ELF-1 (cell line): ENCODE measurements around the gene ATG4A.

Experiments used
- DNase-seq: peaks from one replicate; pipeline ENCODE4 v3.0.0-alpha.2; 2016; ENCODE audit warnings: low read depth, low spot score

ATG4A gene

GRCh38 chrX:108168961-108169740 is 77.6 kb downstream of the ATG4A start:
- no peak for DNase-seq

DNA sequence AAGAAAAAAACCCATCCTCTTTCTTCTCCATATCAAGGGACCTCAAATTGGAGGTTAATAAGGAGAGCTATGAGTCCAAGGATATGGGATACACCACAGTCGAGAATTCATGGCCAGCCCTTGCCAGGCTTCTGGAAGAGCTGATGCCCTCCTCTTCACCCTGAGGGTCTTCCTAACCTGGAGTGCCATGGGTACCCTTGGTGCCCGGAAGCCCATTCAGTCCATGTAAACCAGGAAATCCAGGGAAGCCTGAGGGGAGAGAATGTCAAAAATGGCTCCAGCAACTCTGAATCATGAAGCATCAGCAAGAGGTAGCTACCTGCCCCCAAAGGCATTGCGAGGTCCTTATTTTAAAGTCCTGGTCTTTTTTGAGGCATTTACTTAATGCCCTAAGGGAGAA is 78.2 kb downstream of the ATG4A start:
- DNase-seq: no peak

DNA sequence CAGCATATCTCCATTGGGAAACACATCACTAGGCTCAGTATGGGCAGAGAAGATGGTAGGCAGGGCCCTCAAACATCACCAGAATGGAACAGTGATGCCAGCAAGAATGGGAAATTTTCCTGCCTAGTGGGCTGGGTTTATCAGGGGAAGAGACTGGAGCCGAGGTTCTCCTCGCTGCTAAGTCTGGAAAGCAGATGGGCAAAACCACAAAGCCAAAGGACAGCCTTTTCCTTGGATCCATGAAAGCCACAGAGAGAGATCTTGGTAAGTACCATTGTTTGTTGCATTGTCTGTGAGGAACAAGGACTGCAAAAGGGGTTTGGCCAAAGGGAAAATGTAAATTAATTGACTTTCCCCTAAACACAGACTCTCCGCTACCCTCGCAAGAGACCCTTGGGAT is 80.1 kb downstream of the ATG4A start:
- DNase-seq: no peak

- DNase-seq: no peak
Observed at GRCh38 chrX:108173874-108174273, 82.3 kb downstream of the ATG4A start.

DNA sequence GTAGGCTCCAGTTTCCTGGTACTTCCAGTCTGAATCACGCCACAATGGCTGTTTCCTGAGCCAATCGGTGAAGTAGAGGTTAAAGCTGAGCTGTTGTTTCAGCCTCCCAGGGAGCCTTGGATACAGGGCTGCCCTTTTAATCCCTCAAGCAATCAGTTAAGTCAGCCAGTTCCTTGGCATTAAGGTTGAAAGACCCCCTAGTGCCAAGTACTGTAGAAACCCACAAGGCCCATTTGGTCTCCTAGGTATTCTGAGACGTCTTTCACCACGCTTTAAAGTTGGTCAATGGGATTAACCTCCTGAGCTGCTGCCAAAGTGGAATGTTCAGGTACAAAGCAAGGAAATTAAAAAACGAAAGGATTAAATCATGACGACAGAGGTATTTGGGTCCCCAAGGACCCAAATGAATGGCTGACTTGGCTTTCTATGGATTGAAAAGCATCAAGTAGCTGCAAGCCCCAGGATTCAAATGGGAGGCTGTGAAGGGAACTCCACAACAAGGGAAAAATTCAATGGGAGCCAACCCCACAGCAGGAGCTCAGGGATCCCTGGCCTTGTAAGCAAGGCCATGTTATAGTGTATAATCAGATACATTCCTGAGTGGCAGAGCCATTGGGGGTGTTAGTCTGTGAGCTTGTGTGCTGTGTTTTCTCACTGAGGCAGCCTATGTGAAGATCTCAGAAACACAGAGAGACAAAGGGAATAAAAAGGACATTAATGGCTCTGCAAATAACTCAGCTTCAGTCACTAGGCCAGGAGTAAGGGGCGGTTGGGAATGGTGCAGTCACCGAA is 86.0 kb downstream of the ATG4A start:
- peak; percentile 43 for DNase-seq

DNA sequence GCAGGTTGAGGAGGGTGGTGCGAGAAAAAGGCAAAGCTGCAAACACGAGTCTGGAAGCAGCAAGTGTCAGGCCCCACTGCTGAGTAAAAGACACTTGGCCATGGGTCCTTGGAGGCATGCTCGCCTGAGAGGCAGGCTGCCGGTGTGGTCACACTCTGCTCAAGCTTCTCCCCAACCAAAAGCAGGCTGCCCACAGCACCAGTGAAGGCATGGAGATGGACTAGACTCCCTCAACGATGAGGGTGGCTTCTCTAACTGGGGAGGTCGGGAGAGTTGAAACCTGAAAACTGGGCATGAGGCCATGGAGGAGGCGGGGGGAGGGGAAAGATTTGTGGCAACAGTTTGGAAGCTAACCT is 86.5 kb downstream of the ATG4A start:
- peak; percentile 9 for DNase-seq

GRCh38 chrX:108186811-108187210 is 95.2 kb downstream of the ATG4A start:
- DNase-seq: no peak

GRCh38 chrX:108198420-108198819 is 106.8 kb downstream of the ATG4A start:
- DNase-seq: no peak

GRCh38 chrX:108199041-108199440 is 107.5 kb downstream of the ATG4A start:
- no peak for DNase-seq

DNA sequence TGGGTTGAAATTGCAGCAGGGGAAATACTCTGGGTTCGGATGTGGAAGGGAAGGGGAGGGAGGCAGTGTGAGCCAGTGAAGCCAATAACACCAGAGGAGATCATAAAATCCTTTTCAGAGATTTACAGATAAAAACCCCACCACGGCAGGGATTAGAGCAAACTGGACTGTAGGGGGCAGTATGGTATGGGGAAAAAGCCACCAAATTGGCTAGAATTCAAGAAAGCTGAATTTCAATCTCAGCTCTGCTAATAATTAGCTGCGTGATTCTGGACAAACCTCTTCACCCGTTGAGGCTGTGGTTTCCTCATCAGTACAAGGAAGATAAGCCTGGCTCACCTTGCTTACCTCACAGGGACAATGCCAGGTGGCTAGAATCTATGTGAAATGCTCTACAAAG is 108.1 kb downstream of the ATG4A start:
- DNase-seq: peak; percentile 67

GRCh38 chrX:108203540-108203939 is 112.0 kb downstream of the ATG4A start:
- no peak for DNase-seq
